GM21528 (cell line): ENCODE measurements around the gene NAA25.
"Not testable (repeated sequence)": the region's sequence is repeated elsewhere in the genome, so short reads cannot be mapped to it uniquely, and the experiment has no call there.

Experiments
- ATAC-seq: cut with Tn5 transposase; IDR thresholded peaks from one replicate; pipeline ENCODE4 v1.9.1; 2021; ENCODE audit warnings: mild to moderate bottlenecking, moderate library complexity; ENCODE audit not compliant: unreplicated experiment, low FRiP score

The NAA25 gene

GRCh38 chr12:112011685-112012084 is 96.9 kb downstream of the NAA25 start:
- no peak for ATAC-seq

DNA sequence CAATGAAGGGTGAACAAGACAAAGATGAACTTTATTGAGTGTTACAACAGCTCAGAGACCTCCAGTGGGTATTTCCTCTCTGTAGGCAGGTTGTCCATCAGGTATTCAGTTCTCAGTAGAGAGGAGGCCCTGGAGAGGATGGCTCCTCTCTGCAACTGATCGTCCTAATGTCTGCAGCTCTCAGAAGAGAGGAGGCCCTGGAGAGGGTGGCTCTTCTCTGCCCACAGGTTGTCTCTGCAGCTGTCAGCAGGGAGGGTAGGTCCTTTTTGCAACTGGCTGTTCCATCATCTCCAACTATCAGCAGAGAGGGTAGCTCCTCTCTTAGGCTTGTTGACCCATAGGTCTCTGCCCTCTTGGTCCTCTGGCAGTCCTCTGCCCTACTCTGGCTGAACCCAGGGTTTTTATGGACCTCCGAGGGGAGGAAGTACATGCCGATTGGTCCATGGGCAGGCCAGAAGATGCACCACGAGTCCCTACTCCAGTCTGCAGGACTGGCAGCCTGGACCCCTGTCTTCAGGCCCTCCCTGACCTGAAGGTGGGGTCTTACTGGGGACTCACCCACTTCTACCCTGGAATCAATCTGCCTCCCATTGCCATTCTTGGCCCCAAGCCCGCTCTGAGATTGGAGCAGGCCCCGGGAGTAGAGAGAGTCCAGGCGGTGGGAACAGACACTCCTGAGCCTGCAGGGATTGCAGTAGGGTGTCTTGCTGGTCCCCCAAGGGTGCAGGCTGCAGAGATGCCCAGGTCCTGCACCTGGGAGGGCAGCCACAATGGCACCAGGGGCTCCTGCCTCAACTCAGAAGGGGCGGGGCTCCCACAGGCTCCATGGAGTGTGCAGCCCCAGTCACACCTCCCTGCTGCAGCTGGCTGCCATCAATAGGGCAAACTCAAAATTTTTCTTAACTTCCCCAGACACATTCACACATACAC is 97.9 kb downstream of the NAA25 start:
- no peak for ATAC-seq

GRCh38 chr12:112009596-112009995 is 99.0 kb downstream of the NAA25 start:
- not testable (repeated sequence) for ATAC-seq

DNA sequence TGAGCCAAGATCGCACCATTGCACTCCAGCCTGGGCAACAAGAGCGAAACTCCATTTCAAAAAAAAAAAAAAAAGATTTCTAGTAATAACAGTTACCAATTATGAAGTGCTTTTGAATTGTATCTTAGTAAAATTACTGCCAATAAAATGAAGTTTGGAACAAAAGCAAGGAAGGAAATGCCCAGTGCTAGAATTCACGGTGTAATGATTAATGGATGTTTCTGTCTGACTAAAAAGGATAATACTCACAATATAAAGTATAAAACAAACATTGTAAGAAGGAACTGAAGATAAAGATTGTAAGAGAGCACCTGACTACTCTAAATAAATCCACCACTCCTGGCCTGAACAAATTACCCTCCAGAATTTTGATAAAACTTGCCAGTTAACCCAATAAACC is 99.7 kb downstream of the NAA25 start:
- ATAC-seq: no peak

DNA sequence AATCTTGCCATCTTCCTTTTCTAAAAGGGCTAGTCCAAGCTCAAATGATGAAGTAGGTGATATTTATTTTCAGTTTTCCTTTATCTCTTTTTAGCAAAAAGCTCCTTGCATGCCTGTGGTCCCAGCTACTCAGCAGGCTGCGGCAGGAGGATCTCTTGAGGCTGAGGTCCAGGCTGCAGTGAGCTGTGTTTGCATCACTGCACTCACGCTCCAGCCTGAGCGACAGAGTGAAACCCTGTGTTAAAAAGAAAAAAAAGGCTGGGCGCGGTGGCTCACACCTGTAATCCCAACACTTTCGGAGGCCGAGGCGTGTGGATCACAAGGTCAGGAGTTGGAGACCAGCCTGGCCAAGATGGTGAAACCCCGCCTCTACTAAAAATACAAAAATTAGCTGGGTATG is 100.6 kb downstream of the NAA25 start:
- ATAC-seq: no peak

DNA sequence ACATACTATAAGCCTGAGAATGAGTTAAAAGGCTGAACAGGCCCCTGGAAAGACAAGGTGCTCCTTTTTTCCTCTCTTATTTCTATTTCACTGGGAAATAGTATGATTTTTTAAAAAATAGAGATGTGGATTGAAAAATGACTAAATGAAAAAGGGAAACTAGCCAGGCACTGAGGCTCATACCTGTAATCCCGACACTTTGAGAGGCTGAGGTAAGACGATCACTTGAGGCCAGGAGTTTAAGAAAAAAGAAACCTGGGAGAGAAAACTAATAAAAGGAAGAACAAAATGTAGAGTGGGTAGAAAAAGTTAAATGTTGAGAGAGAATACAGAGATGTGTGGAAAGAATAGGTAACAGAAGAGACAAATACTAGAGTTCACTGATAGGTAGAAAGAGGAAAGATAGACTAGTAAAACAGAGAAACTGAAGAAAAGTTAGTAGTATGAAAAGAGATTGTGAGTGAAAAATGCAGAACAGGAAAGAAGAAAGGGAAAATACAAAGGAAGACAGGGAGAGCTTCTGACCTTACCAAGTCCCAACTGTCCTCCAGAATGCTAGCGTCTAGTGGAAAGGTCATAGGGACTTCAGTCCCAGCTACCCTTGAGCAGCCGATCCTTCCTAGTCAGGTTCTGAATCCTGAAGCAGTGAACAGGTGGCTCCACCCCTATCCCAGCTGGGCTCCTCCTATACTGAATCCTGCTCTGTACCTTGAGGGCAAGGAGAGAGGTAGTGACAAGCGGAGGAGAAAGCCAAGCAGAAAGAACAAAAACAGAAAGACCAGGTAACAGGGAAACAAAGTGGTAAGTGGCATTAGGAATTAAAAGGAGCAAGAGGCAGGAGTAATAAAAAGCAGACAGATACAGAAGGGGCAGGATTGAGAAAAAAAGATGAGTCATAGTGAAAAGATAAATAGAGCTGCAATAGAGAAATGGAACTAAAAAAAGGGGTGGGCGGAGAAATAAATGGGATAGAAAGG is 102.9 kb downstream of the NAA25 start:
- ATAC-seq: no peak

GRCh38 chr12:112004041-112004440 is 104.5 kb downstream of the NAA25 start:
- ATAC-seq: no peak

- no peak for ATAC-seq
Measured at GRCh38 chr12:112001576-112001975, 107.0 kb downstream of the NAA25 start.

- ATAC-seq: no peak
Measured at GRCh38 chr12:112000820-112001219, 107.8 kb downstream of the NAA25 start.

- ATAC-seq: not testable (repeated sequence)
Measured at GRCh38 chr12:111999129-111999528, 109.5 kb downstream of the NAA25 start.

- no peak for ATAC-seq
Measured at GRCh38 chr12:111998015-111998414, 110.6 kb downstream of the NAA25 start.

DNA sequence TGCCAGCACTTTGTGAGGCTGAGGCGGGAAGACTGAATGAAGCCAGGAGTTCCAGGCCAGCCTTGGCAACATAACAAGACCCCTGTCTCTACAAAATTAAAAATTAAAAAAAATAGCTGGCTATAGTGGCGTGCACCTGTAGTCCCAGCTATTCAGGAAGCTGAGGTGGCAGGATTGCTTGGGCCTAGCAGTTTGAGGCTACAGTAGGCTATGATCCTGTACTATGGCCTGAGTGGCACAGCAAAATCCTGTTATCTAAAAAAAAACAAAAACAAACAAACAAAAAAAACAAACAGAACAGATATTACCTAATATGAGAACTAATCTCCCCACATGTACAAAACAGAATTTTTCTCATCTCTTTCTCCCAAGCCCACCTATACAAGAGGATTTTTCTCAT is 111.3 kb downstream of the NAA25 start:
- ATAC-seq: no peak

GRCh38 chr12:111995782-111996480 is 112.7 kb downstream of the NAA25 start:
- no peak for ATAC-seq

- peak; percentile 13 for ATAC-seq
Measured at GRCh38 chr12:111994211-111995111, 114.1 kb downstream of the NAA25 start.

GRCh38 chr12:111993292-111994150 is 115.1 kb downstream of the NAA25 start:
- peak; percentile 49 for ATAC-seq

GRCh38 chr12:111992464-111992863 is 116.1 kb downstream of the NAA25 start:
- no peak for ATAC-seq

GRCh38 chr12:111991946-111992345 is 116.6 kb downstream of the NAA25 start:
- ATAC-seq: no peak

DNA sequence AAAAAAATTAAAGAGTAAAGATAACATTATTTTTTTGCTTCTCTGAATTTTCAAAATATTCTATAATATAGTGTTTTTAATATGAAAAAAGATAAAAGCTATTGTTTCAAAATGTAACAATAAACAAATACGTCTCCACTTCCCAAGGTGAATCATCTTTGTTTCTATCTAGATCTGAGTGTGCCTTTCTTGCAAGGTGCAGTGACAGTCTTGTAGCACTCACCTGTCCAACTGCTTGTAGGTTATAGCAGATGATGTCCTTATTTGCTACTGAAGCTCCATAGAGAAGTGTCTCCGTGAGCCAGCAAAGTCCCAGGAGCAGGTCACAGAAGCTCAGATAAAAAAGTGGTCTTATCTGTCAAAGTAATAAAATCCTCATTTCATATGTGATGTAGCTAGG is 117.0 kb downstream of the NAA25 start:
- ATAC-seq: no peak

GRCh38 chr12:111984820-111985219 is 123.8 kb downstream of the NAA25 start:
- ATAC-seq: no peak
